RWPE2 (cell line): Measurements from ENCODE around the gene C6orf47.

Experiments used
- ATAC-seq: fragments of 200-7000 bp; cut with Tn5 transposase; 3 replicates; pipeline ENCODE4 v1.9.1; 2021; ENCODE audit warnings: low read depth
- DNase-seq: peaks from one replicate; pipeline ENCODE4 v3.0.0-alpha.2; 2020; ENCODE audit warnings: low spot score
- H3K27ac ChIP-seq: fragments of 450-650 bp; 2 replicates; pipeline ENCODE4 v1.5.1; 2017; ENCODE audit warnings: mild to moderate bottlenecking; ENCODE audit not compliant: poor library complexity, severe bottlenecking
- H3K27me3 ChIP-seq: fragments of 250-450 bp; sonication (Bioruptor Pico); 2 replicates; pipeline ENCODE4 v1.5.1; 2021; ENCODE audit warnings: mild to moderate bottlenecking, moderate library complexity; ENCODE audit not compliant: insufficient read depth, poor library complexity, severe bottlenecking
- H3K36me3 ChIP-seq: fragments of 250-450 bp; sonication (Bioruptor Pico); 2 replicates; pipeline ENCODE4 v1.5.1; 2020; ENCODE audit warnings: low read depth, mild to moderate bottlenecking, moderate library complexity
- H3K4me1 ChIP-seq: fragments of 250-450 bp; sonication (Bioruptor Pico); 2 replicates; pipeline ENCODE4 v1.5.1; 2021; ENCODE audit warnings: mild to moderate bottlenecking, moderate library complexity; ENCODE audit not compliant: insufficient read depth, poor library complexity, severe bottlenecking
- H3K4me3 ChIP-seq: fragments of 250-450 bp; sonication (Bioruptor Pico); 2 replicates; pipeline ENCODE4 v1.5.1; 2021; ENCODE audit warnings: mild to moderate bottlenecking, moderate library complexity; ENCODE audit not compliant: severe bottlenecking
- H3K9me3 ChIP-seq: fragments of 250-450 bp; sonication (Bioruptor Pico); 2 replicates; pipeline ENCODE4 v1.5.1; 2021; ENCODE audit warnings: mild to moderate bottlenecking, moderate library complexity; ENCODE audit not compliant: severe bottlenecking
- TF ChIP-seq, protein P1 (sequence below): fragments of 450-650 bp; IDR thresholded peaks from one replicate; pipeline ENCODE4 v1.5.1; 2017; ENCODE audit warnings: mild to moderate bottlenecking, moderate library complexity; ENCODE audit not compliant: poor library complexity, severe bottlenecking

The C6orf47 gene

DNA sequence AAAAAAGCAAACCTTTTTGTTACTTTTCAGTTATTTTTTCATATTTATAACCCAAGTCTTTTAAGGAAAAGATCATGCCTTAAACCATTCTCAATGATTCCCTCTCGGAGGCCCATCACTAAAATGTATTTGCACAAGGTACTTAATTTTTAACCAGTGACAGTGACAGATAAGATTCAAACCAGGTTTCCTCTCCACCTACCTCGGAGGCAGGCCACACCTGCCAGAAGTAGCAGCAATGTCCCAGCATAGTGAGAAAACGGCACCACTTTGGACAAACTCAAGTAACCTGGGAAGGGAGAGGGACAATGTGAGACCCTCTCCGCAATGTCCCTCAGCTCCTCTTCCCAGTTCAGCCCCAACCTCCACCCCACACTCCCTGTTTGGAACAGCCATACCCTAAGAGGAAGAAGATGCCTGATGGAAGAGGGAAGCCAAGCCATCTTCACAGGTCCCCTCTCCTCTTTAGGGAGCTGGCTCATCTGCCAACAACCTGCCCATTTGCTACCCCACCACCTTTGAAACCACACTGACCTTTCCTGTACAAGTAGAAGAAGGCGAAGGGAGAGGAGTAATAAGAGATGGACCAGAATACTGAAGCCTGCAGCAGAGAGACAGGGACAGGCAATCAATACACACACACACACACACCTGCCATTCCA lies 40.3 kb upstream of the C6orf47 start:
- H3K27ac ChIP-seq = no peak overlapping the region
- TF ChIP-seq, protein P1, sequence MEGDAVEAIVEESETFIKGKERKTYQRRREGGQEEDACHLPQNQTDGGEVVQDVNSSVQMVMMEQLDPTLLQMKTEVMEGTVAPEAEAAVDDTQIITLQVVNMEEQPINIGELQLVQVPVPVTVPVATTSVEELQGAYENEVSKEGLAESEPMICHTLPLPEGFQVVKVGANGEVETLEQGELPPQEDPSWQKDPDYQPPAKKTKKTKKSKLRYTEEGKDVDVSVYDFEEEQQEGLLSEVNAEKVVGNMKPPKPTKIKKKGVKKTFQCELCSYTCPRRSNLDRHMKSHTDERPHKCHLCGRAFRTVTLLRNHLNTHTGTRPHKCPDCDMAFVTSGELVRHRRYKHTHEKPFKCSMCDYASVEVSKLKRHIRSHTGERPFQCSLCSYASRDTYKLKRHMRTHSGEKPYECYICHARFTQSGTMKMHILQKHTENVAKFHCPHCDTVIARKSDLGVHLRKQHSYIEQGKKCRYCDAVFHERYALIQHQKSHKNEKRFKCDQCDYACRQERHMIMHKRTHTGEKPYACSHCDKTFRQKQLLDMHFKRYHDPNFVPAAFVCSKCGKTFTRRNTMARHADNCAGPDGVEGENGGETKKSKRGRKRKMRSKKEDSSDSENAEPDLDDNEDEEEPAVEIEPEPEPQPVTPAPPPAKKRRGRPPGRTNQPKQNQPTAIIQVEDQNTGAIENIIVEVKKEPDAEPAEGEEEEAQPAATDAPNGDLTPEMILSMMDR = no peak
- H3K27me3 ChIP-seq = no peaks in the 10 kb centered on the region
- H3K36me3 ChIP-seq = peaks cover 20% of the 10 kb centered on the region
- no peak for DNase-seq
- no peak overlapping the region for H3K4me3 ChIP-seq
- no peak for ATAC-seq
- no peaks in the 10 kb centered on the region for H3K4me1 ChIP-seq
- no peaks in the 10 kb centered on the region for H3K9me3 ChIP-seq

DNA sequence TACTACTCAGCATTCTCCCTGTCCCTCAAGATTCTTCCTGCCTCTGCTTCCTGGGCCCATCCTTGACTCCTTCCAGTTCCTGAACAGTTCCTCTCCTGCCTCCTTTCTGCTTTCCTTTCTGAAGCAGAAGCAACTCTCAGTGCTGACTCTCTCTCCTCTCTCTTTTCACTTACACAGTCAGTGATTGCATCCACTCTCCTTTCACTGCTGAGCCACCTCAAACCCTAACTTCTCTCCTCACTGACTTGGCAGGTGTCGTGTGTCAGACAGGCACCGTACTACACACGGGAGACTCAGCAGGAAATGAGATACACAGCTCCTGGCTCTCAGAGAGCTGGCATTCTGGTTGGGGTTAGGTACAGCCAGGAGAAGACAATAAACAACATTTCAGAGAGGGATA lies 37.0 kb upstream of the C6orf47 start:
- DNase-seq = no peak
- ATAC-seq = no peak
- TF ChIP-seq, protein P1 = no peak
- Histone ChIP-seq H3K4me3 (no peak overlapping the region), H3K27ac (no peak overlapping the region), H3K36me3 (peaks cover 34% of the 10 kb centered on the region), H3K27me3 (no peaks in the 10 kb centered on the region), H3K9me3 (no peaks in the 10 kb centered on the region), H3K4me1 (no peaks in the 10 kb centered on the region)

DNA sequence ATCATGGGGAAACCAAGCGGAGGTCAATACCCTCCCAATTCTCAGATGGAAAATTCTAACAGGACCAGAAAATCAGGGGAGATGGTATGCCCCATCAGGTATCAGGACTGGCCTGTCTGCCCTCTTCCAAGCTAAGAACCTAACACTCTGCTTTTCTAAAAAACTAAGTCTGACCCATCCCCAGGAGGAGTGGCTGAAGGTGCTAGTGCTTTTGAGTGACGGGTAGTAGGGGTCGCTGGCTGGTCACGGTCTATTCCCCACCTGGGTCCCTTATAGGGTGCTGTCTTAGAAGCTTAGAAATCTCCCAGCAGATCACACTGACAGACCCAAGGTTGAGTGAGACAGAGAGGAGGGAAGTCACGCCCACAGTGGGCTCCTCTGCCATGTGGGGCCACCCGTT lies 33.0 kb upstream of the C6orf47 start:
- ATAC-seq = no peak
- H3K36me3 ChIP-seq = peaks cover 42% of the 10 kb centered on the region

DNA sequence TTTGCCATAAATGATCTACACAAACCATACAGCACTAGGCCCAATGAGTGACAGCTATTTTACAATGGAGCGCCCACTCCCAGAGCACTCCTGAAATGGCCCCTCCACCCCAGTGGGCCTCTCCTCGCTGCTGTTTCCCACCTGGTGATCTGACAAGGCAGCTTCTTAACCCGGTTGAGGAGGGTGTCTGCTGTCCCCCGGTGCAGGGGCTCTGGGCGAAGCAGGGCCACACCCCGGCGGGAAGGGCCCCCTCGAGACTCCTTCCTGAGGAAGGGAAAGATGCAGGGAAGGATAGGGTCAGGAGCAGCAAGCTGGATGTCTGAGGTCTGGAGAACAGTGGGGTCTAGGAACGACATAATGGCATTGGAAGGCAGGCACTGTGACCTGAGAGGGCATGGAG lies 32.3 kb upstream of the C6orf47 start:
- H3K4me1 ChIP-seq = no peaks in the 10 kb centered on the region
- DNase-seq (no peak), ATAC-seq (no peak)
- no peak overlapping the region for H3K27ac ChIP-seq
- H3K4me3 ChIP-seq = no peak overlapping the region
- TF ChIP-seq, protein P1 = no peak
- no peaks in the 10 kb centered on the region for H3K9me3 ChIP-seq
- no peaks in the 10 kb centered on the region for H3K27me3 ChIP-seq
- peaks cover 45% of the 10 kb centered on the region for H3K36me3 ChIP-seq

More for the DNA sequence above, 33.0 kb upstream of the C6orf47 start:
- no peak overlapping the region for H3K27ac ChIP-seq
- TF ChIP-seq, protein P1 = no peak
- H3K9me3 ChIP-seq = no peaks in the 10 kb centered on the region
- no peak for DNase-seq
- no peak overlapping the region for H3K4me3 ChIP-seq
- H3K27me3 ChIP-seq = no peaks in the 10 kb centered on the region
- H3K4me1 ChIP-seq = no peaks in the 10 kb centered on the region

DNA sequence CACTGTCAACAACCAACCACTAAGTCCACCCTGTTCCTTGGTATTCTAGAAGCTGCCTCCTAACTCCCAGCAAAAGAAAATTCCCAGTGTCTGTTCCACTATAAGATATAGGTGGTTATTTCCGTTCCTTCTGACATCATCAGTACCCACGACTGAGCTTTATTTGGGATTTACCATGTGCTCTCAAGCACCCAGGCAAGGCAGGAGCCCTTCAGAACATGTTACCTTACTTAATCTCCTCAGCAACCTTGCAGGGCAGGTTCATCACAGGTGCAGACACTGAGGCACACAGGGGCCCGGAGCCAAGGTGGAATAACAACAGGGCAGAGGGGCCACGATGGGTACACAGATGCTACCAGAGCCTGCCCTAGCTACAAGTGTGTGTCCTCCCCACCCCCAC lies 31.8 kb upstream of the C6orf47 start:
- no peak overlapping the region for H3K4me3 ChIP-seq
- no peaks in the 10 kb centered on the region for H3K9me3 ChIP-seq
- H3K36me3 ChIP-seq = peaks cover 45% of the 10 kb centered on the region
- no peak overlapping the region for H3K27ac ChIP-seq
- DNase-seq (no peak), ATAC-seq (no peak)
- H3K4me1 ChIP-seq = no peaks in the 10 kb centered on the region
- TF ChIP-seq, protein P1 = no peak
- no peaks in the 10 kb centered on the region for H3K27me3 ChIP-seq
